GM18505 (cell line): ENCODE results near the gene CCR6.
"Not testable (repeated sequence)": the region's sequence is repeated elsewhere in the genome, so short reads cannot be mapped to it uniquely, and the experiment has no call there.

Source experiments
- ATAC-seq: cut with Tn5 transposase; IDR thresholded peaks from one replicate; pipeline ENCODE4 v1.9.1; 2021; ENCODE audit not compliant: unreplicated experiment
- POLR2A ChIP-seq: IDR thresholded peaks from 4 replicates; pipeline ENCODE4 v1.6.1; 2011; ENCODE audit warnings: borderline replicate concordance; ENCODE audit not compliant: insufficient read depth, insufficient read length; ENCODE audit errors: extremely low read depth

Gene CCR6

DNA sequence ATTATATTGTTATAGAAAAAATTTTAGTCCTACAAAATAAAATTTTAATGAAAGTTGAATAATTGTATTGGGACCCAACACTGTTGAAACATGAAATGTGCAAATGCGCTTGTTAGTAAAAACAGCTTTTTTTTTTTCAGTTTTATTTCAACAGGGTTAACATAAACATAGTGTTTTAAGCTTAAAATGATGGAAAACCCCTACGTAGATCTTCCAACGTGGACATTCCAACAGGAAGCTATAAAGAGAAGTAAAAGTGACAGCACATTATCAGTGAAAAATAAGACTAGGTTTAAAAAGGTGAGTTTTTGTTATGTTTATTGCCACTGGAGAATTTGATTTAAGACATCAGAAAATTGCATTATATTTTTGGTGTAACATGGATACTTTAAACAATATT, 41.4 kb downstream of the CCR6 start:
- TF ChIP-seq POLR2A, result no peak
- ATAC-seq, result no peak

DNA sequence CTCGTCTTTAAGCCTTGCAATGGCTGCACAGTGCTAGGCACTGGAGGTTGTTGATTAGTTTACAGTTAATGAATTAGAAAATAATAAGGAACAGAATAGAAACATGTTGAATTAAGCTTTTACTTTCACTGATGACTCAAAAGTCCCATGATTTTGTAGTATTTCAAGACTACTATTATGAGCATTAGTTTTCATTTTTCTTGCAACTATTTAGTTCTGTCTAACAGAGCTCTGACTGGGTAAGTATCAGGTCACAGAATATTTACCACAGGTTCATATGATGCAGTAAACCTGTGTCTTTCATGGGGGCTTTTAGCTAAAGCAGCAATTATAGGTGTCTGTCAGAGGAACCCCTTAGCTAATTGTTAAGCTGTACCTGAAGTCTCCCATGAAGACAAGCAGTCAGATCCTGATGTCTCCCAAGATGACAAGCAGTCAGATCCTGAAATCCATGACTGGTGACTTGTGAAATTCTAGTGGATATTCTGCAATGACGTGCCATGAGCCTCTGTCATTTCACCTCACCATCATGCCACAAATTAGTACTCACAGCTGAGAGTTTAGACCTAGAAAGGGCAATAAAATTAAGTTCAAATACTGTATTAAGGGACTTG, 43.1 kb downstream of the CCR6 start:
- no peak for ATAC-seq
- TF ChIP-seq POLR2A, result no peak

DNA sequence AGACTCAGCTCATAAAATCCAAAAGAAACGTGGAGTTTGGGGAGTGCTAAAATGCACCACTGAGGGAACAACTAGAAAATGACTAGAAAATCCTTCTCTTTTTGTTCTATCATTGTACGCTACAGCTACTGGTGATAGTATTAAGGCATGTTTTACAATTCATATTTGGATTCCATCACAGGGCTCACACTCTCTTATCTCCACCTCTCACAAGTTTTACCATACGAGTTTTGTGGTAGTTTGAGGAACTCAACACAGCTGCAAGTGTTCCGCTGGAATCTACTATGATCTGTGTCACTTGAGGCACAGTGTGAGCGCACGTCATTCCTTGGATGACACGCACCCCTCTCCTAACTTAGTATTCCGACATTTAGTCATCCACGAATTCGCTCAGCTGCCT, 44.8 kb downstream of the CCR6 start:
- ATAC-seq, result not testable (repeated sequence)

DNA sequence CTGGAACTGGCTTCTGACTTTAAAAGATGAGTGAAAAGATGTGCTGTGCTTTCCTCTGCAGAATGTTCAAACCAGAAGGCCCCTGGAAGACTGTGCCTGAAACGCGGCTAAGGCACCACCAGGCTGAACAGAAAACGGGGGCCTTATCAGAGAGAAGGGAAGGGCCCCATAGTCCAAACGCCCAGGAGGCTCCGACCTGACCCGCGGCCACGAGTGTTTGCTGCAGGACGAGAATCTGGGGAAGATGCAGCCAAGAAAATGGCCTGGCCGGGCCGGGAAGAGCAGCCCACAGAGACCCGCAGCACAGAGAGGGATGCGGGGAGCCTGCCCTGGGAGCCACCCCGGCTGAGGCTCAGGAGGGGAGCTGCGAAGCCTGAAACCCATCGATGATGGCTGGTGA, 45.4 kb downstream of the CCR6 start:
- ATAC-seq, result not testable (repeated sequence)

DNA sequence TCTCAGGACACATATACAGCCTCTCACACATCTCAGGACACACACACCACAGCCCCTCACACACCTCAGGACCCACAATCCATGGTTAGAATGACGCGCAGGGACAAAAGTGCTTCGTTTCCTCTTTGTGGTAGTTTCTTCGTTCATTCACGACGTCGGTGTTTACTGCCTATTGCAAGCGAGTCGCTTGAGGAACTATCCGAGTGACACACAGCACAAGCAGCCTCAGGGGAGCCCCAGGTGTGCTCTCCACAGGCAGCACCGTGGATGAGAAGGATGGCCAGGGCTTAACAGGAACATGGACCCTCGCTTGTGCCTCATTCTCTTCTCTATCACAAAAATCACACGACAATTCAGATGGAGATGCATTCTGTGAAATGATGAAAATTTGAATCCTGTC, 47.0 kb downstream of the CCR6 start:
- not testable (repeated sequence) for ATAC-seq

DNA sequence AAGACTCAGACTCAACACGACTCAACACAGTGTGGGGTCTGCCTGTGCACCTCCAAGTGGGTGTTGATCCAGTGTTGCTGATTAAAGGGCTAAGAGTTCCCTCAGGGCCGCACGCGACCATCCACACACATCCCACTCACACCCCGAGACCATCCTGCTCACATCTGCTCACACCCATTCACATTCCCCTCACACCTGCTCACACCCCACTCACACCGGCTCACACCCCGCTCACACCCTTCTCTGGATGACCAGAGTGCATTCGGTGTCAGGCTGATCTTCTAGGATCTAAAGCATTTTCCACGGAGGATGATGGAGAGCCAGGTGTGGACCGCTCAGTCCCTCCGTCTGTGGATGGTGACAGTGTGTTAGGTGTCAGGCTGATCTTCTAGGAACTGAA, 48.4 kb downstream of the CCR6 start:
- ATAC-seq, result not testable (repeated sequence)

DNA sequence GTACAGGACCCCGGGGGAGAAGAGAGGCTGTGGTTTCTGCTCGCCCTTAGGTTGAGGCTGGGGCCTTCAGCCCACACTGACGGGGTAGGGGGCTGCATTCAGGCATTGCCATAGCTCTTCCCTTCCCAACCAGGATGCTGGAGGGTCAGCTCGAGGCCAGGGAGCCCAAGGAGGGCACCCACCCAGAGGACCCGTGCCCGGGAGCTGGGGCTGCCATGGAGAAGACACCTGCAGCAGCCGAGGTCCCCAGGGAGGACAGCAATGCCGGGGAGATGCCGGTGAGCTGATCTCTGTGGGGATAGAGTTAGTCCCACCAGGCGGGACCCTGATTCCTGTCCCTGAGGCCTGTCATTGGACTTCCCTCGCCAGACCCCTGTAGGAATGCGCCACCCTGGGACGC, 49.1 kb downstream of the CCR6 start:
- ATAC-seq, result not testable (repeated sequence)

DNA sequence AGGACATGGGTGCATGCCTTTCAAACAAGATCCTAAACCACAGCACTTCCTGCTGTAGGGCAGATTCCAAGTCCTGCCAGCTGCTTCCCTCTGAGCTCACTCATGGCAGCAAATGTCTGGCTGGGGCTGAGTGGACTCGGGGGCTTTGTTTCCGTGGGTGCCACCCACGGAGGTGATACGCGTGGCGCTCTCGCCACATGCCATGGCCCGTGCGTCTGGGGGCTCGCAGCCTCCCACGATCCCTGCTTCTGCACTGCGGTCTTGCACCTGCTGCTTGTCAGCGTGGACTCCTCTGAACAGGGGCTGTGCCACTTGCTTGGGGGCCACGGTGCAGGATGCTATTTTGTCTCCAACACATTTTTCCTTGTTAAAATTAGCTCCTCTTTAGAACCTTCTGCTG, 54.4 kb downstream of the CCR6 start:
- not testable (repeated sequence) for ATAC-seq

DNA sequence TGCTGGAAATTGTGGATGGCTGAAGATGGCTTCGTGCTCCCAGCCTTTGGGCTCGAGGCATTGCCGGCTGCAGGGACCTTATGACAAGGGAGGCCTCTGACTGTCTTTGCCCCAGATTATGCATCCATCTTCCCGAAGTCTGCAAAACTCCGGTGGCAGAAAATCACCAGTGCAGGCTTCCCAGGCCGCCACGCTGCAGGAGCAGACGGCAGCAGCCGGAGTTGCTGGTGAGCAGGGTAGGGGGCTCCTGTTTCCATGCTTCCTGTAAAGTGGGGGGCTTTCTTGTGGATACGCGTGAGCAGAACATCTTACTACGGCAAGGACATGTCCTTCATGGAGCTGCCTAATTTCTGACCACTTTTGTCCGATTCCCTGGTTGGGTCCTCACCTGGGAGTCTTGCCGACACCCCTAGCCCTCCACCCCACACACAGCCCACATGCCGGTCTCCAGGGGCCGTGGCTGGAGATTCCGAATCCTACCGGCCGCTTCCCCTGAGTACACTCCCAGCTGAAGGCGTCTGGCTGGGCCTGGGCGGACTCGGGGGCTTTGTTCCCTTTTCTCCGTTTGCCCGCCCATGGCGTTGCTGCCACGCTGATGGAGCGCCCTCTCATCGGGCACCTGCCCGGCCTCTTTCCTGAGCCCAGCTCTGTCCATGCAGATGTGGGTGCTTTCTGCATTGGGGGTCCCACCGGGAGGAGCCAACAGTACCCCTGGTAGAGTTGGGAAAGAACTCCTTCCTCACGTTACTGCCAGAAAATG, 56.2 kb downstream of the CCR6 start:
- ATAC-seq, result not testable (repeated sequence)

DNA sequence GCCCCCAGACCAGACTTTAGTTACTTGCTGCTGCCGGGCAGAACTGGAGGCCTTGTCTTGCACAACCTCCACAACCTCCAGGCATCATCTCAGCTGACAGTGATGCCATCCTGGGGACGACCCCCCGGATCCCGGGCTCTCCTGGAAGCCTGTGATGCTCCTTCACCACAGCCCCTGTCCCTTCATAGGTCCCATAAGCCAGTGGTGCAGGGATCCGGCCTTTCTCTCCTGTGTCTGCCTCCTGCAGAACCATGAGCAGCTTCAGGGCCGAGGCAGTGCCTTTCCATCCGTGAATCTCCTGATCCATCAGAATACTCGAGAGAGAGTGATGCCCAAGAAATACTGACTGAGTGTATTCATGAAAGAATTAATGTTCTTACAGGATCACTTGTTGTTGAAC, 57.2 kb downstream of the CCR6 start:
- not testable (repeated sequence) for ATAC-seq

DNA sequence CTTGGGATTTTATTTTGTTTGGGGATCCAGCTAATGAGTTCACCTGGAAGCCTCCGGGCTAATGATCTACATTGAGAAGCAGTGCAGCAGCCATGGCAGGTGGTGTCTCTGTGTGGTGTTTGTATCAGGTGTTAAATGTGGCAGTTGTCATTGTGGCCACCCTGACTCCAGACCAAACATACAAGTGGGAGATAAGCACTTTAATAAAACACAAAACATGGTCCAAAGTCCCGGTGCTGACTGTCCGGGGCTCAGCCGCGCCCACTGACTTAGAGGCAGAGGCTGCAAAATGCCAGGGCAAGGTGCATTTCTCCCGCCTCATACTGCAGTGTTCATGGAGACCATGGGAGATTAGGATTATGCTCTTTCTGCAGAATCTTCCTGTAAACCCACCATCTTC, 58.5 kb downstream of the CCR6 start:
- not testable (repeated sequence) for ATAC-seq

DNA sequence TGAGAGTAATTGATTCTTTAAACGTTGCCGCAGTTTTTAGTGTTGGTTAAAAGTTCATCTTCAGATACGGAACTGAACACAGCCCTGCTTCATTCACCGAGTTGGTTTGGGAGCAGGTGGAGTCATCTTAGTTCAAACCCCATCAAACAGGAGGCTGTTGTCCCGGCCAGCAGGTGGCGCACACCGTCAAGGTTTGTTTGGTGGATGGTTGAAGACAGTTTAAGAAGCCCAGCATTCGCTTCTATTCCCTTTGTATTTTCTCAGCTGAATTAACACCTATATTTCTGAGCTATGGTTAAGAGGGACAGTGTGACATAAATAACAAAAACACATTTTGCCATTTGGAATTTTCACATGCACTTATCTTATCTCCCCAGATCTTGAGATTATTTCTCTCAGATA, 60.0 kb downstream of the CCR6 start:
- peak; percentile 74 for ATAC-seq

DNA sequence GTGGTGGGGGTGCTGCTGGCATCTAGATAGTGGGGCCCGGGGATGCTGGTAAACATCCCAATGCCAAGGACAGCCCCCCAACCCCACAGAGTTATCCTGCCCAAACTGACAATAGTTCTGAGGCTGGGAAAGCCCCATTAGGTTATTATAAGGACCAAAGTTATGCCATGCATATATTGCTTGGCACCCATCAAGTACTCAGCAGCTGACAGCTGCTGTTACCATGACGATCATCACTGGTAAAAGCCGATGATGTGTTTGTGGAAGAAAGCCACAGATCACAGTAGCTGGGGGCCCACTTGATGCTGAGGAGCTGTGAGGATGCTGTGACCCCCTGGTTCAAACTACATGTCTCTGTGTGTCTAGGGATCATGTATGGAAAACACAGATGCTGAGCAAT, 62.2 kb downstream of the CCR6 start:
- not testable (repeated sequence) for ATAC-seq

DNA sequence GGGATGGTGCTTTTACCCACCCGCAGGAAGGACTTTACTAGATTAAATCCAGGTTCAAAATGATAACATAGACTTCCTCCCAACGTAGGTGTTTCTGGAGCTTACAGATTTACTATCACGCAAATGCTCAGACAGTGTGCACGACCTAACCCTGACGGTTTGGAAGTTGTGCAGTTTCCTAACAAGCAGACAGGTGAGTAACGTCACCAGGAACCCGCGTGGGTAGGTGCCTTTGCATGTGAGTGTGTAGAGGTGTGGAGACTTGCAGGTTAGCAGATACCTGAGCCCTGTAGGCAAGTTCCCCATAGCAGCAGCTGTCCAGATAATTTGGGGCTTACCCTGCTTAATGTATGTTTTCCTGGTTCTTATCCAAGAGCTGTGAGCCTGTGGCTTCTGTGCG, 64.4 kb downstream of the CCR6 start:
- not testable (repeated sequence) for ATAC-seq
